Islet of Langerhans (tissue), 1 donor: ENCODE data around the gene NTRK1.

Source experiments
- FAIRE-seq: peaks from one replicate; lab custom pipeline; 2011; peaks lifted over from hg19 to GRCh38; lab: Jason Lieb, UNC

Gene NTRK1

GRCh38 chr1:156898971-156899664 lies 38.5 kb downstream of the NTRK1 start:
- FAIRE-seq, result no peak

GRCh38 chr1:156899956-156900718 lies 39.5 kb downstream of the NTRK1 start:
- no peak for FAIRE-seq

- no peak for FAIRE-seq
These were observed 40.4 kb downstream of the NTRK1 start for GRCh38 chr1:156900896-156901589.

DNA sequence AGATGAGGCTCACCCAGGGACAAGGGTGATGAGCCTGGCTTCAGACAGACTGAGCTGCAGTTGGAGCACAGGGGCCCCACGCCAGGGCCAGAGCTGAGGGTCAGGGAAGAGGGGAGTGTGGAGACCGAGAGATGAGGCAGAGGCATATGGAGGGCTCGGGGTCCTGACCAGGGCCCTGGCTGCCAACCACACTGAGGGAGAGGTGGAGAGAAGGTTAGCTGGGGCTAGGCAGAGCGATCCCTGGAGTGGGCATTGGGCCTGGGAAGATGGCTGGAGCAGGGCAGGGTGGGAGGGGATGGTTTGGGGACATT lies 40.9 kb downstream of the NTRK1 start:
- no peak for FAIRE-seq

- FAIRE-seq, result no peak
These were observed 41.6 kb downstream of the NTRK1 start for GRCh38 chr1:156901966-156902915.

GRCh38 chr1:156903328-156904091 lies 42.8 kb downstream of the NTRK1 start:
- no peak for FAIRE-seq

DNA sequence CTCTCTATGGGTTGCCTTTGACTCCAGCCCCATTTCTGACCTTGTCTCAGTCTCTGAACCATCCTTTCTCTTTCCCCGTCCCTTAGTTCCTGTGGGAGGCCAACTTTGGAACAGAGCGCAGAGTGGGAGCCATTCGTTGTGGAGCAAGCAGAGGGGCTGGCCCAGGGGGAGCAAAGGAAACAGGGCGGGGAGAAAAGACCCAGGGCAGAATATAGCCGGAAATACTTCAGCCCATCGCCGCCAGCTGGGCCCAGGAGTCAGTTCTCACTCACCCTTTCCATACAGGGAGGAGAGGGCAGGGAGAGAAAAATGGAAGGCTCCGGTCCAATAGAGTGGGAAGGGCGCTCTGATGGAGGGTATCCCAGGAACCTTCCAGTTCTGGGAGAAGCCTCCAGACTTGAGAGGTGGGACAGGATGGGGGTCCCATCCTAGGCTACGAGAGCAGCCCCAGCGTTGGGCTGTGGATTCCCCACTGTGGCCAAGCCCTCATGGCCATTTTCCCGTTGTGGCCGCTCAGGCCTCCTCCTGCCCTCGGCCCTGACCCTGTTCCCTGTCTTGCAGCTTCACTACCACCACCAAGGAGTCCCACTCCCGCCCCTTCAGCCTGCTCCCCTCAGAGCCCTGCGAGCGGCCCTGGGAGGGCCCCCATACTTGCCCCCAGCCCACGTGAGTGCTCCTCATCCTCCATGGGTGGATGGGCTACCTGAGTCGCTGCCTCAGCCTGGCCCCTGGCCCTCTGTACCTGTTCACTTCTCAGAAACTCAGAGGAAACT lies 43.7 kb downstream of the NTRK1 start:
- no peak for FAIRE-seq

DNA sequence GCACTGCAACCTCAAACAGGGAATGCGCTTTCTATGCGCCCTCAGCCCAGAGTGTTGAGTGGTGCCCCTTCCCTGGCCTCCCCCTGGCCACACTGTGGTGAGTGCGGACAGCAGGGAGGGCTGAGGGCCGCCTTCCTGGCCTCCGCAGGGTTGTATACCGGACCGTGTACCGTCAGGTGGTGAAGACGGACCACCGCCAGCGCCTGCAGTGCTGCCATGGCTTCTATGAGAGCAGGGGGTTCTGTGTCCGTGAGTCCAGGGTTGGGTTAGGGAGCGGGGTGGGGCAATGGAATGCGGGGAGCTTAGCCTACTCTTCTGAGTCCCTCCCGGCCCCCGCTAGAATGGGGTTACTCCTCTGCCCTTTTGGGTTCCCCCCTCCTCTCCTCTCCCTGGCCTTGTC lies 44.5 kb downstream of the NTRK1 start:
- no peak for FAIRE-seq

- no peak for FAIRE-seq
These were observed 45.0 kb downstream of the NTRK1 start for GRCh38 chr1:156905651-156906050.

GRCh38 chr1:156906206-156906906 lies 45.7 kb downstream of the NTRK1 start:
- no peak for FAIRE-seq

DNA sequence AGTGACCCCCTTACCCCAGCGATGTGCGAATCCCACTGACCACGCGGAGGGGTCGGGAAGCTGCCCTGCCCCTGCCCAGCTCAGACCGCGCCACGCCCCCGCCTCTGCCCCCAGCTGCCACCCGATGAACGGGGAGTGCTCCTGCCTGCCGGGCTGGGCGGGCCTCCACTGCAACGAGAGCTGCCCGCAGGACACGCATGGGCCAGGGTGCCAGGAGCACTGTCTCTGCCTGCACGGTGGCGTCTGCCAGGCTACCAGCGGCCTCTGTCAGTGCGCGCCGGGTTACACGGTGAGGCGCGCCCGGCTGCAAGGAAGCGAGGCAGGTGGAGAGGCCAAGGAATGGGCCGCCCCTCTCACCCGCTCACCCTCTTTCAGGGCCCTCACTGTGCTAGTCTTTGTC lies 47.9 kb downstream of the NTRK1 start:
- FAIRE-seq, result no peak

DNA sequence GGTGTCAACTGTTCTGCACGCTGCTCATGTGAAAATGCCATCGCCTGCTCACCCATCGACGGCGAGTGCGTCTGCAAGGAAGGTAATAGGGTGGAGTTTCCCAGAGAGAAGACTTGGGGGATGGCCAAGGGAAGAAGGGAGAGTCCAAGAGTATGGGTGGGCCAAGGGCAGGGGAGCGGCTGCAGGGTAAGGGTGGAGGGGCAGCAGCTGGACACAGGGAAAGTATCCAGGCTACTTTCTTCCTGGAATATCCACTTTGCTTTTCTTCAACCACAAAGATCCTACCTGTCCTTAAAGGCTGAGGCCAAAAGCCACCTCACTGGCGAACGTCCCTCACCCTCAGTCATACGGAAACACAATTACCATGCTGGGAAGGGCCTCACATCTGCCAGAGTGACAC lies 48.3 kb downstream of the NTRK1 start:
- no peak for FAIRE-seq

- no peak for FAIRE-seq
These were observed 49.0 kb downstream of the NTRK1 start for GRCh38 chr1:156909671-156910070.

DNA sequence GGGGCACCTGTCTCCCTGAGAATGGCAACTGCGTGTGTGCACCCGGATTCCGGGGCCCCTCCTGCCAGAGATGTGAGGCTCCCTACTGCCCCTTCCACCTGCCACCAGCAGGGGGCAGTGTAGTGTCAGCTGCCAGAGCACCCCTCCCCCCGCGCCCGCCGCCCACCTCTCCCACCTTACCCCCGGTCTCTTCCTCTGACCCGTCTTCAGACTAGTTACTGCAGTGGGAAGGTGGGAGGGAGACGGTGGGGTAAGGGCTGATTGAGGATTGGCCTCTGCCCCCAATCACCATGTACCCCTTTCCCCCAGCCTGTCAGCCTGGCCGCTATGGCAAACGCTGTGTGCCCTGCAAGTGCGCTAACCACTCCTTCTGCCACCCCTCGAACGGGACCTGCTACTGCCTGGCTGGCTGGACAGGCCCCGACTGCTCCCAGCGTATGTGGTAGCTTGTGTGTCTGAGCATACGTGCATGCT lies 49.7 kb downstream of the NTRK1 start:
- no peak for FAIRE-seq

DNA sequence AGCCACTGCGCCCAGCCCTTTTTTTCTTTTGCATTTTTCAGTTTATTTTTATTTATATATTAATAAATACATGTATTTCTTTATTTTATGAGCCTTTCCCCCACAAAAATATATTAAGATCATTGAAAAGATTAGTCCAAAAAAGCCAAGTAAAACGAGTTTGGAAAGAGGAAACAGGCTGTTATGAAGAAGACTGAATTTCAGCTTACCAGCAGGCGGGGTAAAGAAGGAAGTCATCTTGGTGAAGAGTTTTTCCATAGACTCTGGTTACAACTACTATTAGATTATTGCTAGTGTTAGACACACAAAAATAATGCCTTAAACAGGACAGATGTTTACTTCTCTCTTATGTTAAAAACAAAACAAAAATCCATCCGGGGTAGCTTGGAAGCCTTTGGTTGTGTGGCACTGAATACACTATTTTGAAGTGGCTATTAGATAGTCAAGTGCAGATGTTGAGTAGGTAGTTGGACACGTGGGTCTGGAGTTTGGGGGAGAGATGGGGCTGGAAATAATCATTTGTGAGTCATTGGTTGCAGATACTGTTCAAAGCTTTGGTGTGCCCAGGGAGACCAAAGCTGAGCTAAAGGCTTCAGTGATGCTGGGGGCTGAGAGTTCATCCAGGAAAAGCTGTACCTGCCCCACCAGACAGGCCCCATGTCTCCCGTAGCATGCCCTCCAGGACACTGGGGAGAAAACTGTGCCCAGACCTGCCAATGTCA lies 51.1 kb downstream of the NTRK1 start:
- no peak for FAIRE-seq

DNA sequence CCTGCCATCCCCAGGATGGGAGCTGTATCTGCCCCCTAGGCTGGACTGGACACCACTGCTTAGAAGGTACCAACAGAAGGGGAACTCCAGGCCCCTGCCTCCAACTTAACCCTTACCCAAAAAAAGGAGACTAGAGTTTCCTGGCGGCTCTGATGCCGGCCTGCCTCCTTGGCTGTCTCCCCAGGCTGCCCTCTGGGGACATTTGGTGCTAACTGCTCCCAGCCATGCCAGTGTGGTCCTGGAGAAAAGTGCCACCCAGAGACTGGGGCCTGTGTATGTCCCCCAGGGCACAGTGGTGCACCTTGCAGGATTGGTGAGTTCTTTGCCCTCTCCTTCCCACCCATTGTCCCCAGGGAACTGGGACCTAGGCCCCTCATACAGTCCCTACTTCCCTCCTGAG lies 51.6 kb downstream of the NTRK1 start:
- no peak for FAIRE-seq

DNA sequence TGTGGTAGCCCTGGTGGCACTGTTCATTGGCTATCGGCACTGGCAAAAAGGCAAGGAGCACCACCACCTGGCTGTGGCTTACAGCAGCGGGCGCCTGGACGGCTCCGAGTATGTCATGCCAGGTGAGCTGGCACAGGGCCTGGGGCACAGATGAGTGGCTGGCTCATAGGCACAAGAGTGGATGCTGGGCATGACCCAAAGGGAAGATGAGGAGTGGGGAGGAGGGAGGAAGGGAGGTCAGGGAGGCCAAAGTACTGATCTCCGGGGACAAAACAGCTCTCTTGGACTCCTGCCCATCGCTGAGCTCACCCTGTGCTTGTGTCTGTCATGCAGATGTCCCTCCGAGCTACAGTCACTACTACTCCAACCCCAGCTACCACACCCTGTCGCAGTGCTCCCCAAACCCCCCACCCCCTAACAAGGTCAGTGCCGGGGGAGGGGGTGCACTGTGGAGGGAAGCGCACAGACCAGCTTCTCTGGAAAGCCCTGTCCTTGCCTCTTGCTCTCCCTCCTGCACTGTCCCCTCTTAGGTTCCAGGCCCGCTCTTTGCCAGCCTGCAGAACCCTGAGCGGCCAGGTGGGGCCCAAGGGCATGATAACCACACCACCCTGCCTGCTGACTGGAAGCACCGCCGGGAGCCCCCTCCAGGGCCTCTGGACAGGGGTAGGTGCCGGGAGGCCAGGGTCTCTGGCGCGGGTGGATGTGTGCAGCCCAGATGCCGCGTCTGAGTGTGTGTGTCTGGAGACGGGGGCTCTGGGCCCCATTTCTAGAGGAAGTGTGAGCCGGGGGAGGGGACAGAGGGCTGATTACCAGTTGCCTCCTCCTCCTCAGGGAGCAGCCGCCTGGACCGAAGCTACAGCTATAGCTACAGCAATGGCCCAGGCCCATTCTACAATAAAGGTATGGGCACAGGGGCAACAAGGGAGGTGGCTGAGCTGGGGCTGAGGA lies 52.5 kb downstream of the NTRK1 start:
- FAIRE-seq, result no peak

GRCh38 chr1:156913809-156914387 lies 53.2 kb downstream of the NTRK1 start:
- FAIRE-seq, result no peak
